Measurements from ENCODE around the gene CDX1. TPM values are rescaled to one million over a fixed set of nuclear protein-coding genes. Genes with fewer than 3 reads are reported as not detected.

Gene CDX1
- total RNA-seq, 2 experiments from 2014 or later, result not detected

- TF ChIP-seq CTCF (IDR thresholded peaks at IDR 0.05), result no peak
- H3K36me3 Mint-ChIP-seq (ENCODE audit: low read depth), result no peaks in the 10 kb centered on the region
- H3K9me3 Mint-ChIP-seq, result no peaks in the 10 kb centered on the region
- no peaks in the 10 kb centered on the region for H3K27me3 Mint-ChIP-seq
- H3K4me3 Mint-ChIP-seq, result no peak overlapping the region
- intact Hi-C loops (cut with micrococcal nuclease), result no loop called here
- CTCF ChIA-PET, result interaction anchor here (1.4 kb wide), 1 partner anchor 12 kb away, joined by 3 read pairs; no protein-coding TSS in a partner anchor
- ATAC-seq (no peak), DNase-seq (no peak)
- H3K27ac Mint-ChIP-seq, result no peak overlapping the region
- H3K4me1 Mint-ChIP-seq (ENCODE audit: low read depth), result no peaks in the 10 kb centered on the region
- POLR2A ChIA-PET, result interaction anchor here (0.7 kb wide), 1 partner anchor 68 kb away, joined by 3 read pairs; no protein-coding TSS in a partner anchor
These were observed 40.2 kb upstream of the CDX1 start for GRCh38 chr5:150126199-150126920.

DNA sequence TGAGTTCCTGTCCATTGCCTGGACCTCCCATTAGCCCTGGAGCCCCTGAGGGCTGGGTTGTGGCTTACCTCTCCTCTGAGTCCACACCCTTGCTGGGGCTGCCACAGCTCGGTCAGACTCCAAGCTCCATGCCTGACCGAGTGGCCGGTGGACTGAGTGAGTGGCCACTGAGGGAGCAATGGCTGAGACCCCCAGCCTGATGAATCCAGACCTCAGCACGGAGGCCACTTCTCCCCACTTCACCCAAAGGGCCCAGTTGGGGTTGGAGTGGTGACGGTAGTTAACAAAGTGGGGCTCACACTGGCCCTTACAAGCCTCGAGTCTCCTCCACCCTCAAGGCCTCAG lies 39.7 kb upstream of the CDX1 start:
- H3K9me3 Mint-ChIP-seq, result no peaks in the 10 kb centered on the region
- POLR2A ChIA-PET, result interaction anchor here (0.7 kb wide), 1 partner anchor 68 kb away, joined by 3 read pairs; no protein-coding TSS in a partner anchor
- CTCF ChIA-PET, result interaction anchor here (1.4 to 1.6 kb wide), 2 partner anchors 12 to 179 kb away, joined by 3 read pairs; no protein-coding TSS in a partner anchor
- H3K36me3 Mint-ChIP-seq (ENCODE audit: low read depth), result no peaks in the 10 kb centered on the region
- H3K27me3 Mint-ChIP-seq, result no peaks in the 10 kb centered on the region
- DNase-seq (no peak), ATAC-seq (no peak)
- H3K4me3 Mint-ChIP-seq, result no peak overlapping the region
- H3K4me1 Mint-ChIP-seq (ENCODE audit: low read depth), result no peaks in the 10 kb centered on the region
- TF ChIP-seq CTCF (IDR thresholded peaks at IDR 0.05), result no peak
- no peak overlapping the region for H3K27ac Mint-ChIP-seq
- intact Hi-C loops (cut with micrococcal nuclease), result no loop called here

GRCh38 chr5:150129454-150129812 lies 37.1 kb upstream of the CDX1 start:
- Mint-ChIP-seq H3K27ac (no peak overlapping the region), H3K4me3 (no peak overlapping the region), H3K9me3 (no peaks in the 10 kb centered on the region), H3K4me1 (ENCODE audit: low read depth) (no peaks in the 10 kb centered on the region), H3K27me3 (no peaks in the 10 kb centered on the region), H3K36me3 (ENCODE audit: low read depth) (no peaks in the 10 kb centered on the region)
- ChIA-PET POLR2A (no interaction called here), CTCF (interaction anchor here (1.1 to 2.0 kb wide), 5 partner anchors 17 to 176 kb away, joined by 3 to 13 read pairs (median 3); no protein-coding TSS in a partner anchor)
- TF ChIP-seq CTCF (IDR thresholded peaks at IDR 0.05), result no peak
- ATAC-seq, result no peak
- DNase-seq, result no peak
- intact Hi-C loops (cut with micrococcal nuclease), result no loop called here

GRCh38 chr5:150129813-150130492 lies 36.6 kb upstream of the CDX1 start:
- TF ChIP-seq CTCF (IDR thresholded peaks at IDR 0.05), result peak; percentile 88
- DNase-seq (peak; percentile 68), ATAC-seq (peak; percentile 93)
- H3K36me3 Mint-ChIP-seq (ENCODE audit: low read depth), result no peaks in the 10 kb centered on the region
- H3K4me1 Mint-ChIP-seq (ENCODE audit: low read depth), result no peaks in the 10 kb centered on the region
- H3K4me3 Mint-ChIP-seq, result no peak overlapping the region
- no peak overlapping the region for H3K27ac Mint-ChIP-seq
- no peaks in the 10 kb centered on the region for H3K9me3 Mint-ChIP-seq
- no peaks in the 10 kb centered on the region for H3K27me3 Mint-ChIP-seq
- ChIA-PET CTCF (interaction anchor here (0.6 to 2.1 kb wide), 13 partner anchors 18 to 306 kb away, joined by 3 to 13 read pairs (median 3); no protein-coding TSS in a partner anchor), POLR2A (no interaction called here)
- intact Hi-C loops (cut with micrococcal nuclease), result loop anchor here (2.0 kb wide), 1 partner anchor 89 kb away; no protein-coding TSS in a partner anchor
